Measurements from ENCODE around the gene YWHAE.

The YWHAE gene

GRCh38 chr17:1344521-1344920 lies 55.5 kb downstream of the YWHAE start:
- no peak overlapping the region for H3K4me3 ChIP-seq (ENCODE audit: insufficient read depth, low read length, poor library complexity, severe bottlenecking)
- H3K9me2 ChIP-seq (replicated peaks; ENCODE audit: insufficient read depth, low read length) = no peaks in the 10 kb centered on the region
- H3K27ac ChIP-seq (ENCODE audit: low read depth, low read length) = no peak overlapping the region
- no peak overlapping the region for H3K4me2 ChIP-seq (ENCODE audit: low read depth, low read length, poor library complexity, severe bottlenecking)
- H3K79me2 ChIP-seq (ENCODE audit: insufficient read depth, low read length) = peaks cover 29% of the 10 kb centered on the region
- no peak overlapping the region for H3K9ac ChIP-seq (ENCODE audit: low read length)
- no peaks in the 10 kb centered on the region for H3K27me3 ChIP-seq (ENCODE audit: low read length)
- H2AFZ ChIP-seq (ENCODE audit: low read depth, low read length, severe bottlenecking) = no peak overlapping the region
- peaks cover 22% of the 10 kb centered on the region for H4K20me1 ChIP-seq (ENCODE audit: low read depth, low read length)
- peaks cover 45% of the 10 kb centered on the region for H3F3A ChIP-seq (ENCODE audit: insufficient read depth)
- no peaks in the 10 kb centered on the region for H3K9me3 ChIP-seq (ENCODE audit: insufficient read depth, low read length)
- no peak for TF ChIP-seq CTCF (IDR thresholded peaks at IDR 0.05; ENCODE audit: insufficient read depth, low read length, poor library complexity, severe bottlenecking)
- TF ChIP-seq EZH2phosphoT487 (conservative IDR thresholded peaks at IDR 0.05; ENCODE audit: low read length) = no peak
- H3K36me3 ChIP-seq (ENCODE audit: low read length) = peaks cover 38% of the 10 kb centered on the region

GRCh38 chr17:1343554-1343953 lies 56.5 kb downstream of the YWHAE start:
- TF ChIP-seq CTCF (IDR thresholded peaks at IDR 0.05; ENCODE audit: insufficient read depth, low read length, poor library complexity, severe bottlenecking) (no peak), EZH2phosphoT487 (conservative IDR thresholded peaks at IDR 0.05; ENCODE audit: low read length) (no peak)
- peaks cover 22% of the 10 kb centered on the region for H4K20me1 ChIP-seq (ENCODE audit: low read depth, low read length)
- H3K36me3 ChIP-seq (ENCODE audit: low read length) = peaks cover 38% of the 10 kb centered on the region

GRCh38 chr17:1340371-1340770 lies 59.7 kb downstream of the YWHAE start:
- Histone ChIP-seq H2AFZ (ENCODE audit: low read depth, low read length, severe bottlenecking) (no peak overlapping the region), H3K9me3 (ENCODE audit: insufficient read depth, low read length) (no peaks in the 10 kb centered on the region), H3K4me3 (ENCODE audit: insufficient read depth, low read length, poor library complexity, severe bottlenecking) (no peak overlapping the region), H3K27me3 (ENCODE audit: low read length) (no peaks in the 10 kb centered on the region), H3K27ac (ENCODE audit: low read depth, low read length) (no peak overlapping the region), H3K9ac (ENCODE audit: low read length) (no peak overlapping the region), H3K79me2 (ENCODE audit: insufficient read depth, low read length) (no peaks in the 10 kb centered on the region), H3K9me2 (replicated peaks; ENCODE audit: insufficient read depth, low read length) (no peaks in the 10 kb centered on the region), H3K36me3 (ENCODE audit: low read length) (peaks cover 20% of the 10 kb centered on the region), H3K4me2 (ENCODE audit: low read depth, low read length, poor library complexity, severe bottlenecking) (no peak overlapping the region), H4K20me1 (ENCODE audit: low read depth, low read length) (0 out of 2 replicates have a peak, but pooled peaks cover 6% of the 10 kb centered on the region), H3F3A (ENCODE audit: insufficient read depth) (peaks cover 34% of the 10 kb centered on the region)
- TF ChIP-seq EZH2phosphoT487 (conservative IDR thresholded peaks at IDR 0.05; ENCODE audit: low read length) = no peak
- TF ChIP-seq CTCF (IDR thresholded peaks at IDR 0.05; ENCODE audit: insufficient read depth, low read length, poor library complexity, severe bottlenecking) = no peak

More at GRCh38 chr17:1343554-1343953, 56.5 kb downstream of the YWHAE start:
- Histone ChIP-seq H3K27ac (ENCODE audit: low read depth, low read length) (no peak overlapping the region), H3K9ac (ENCODE audit: low read length) (no peak overlapping the region), H3K9me2 (replicated peaks; ENCODE audit: insufficient read depth, low read length) (no peaks in the 10 kb centered on the region), H2AFZ (ENCODE audit: low read depth, low read length, severe bottlenecking) (no peak overlapping the region), H3F3A (ENCODE audit: insufficient read depth) (peaks cover 47% of the 10 kb centered on the region), H3K9me3 (ENCODE audit: insufficient read depth, low read length) (no peaks in the 10 kb centered on the region), H3K4me2 (ENCODE audit: low read depth, low read length, poor library complexity, severe bottlenecking) (no peak overlapping the region), H3K4me3 (ENCODE audit: insufficient read depth, low read length, poor library complexity, severe bottlenecking) (no peak overlapping the region), H3K27me3 (ENCODE audit: low read length) (no peaks in the 10 kb centered on the region), H3K79me2 (ENCODE audit: insufficient read depth, low read length) (peaks cover 20% of the 10 kb centered on the region)
